Esophagus muscularis mucosa (tissue), 4 donors: ENCODE measurements around the gene TWSG1. TPM values are rescaled to one million over a fixed set of nuclear protein-coding genes. Genes with fewer than 3 reads are reported as not detected.

Experiments
- DNase-seq: peaks from one replicate; pipeline ENCODE4 v3.0.0-alpha.2; 2017; ENCODE audit errors: extremely low spot score
- H3K27ac ChIP-seq, 4 donors: fragments of 200-600 bp; sonication (generic); replicated peaks in 1 of 4; 1 replicate in 3 of 4; 2 replicates in 1 of 4; pipeline ENCODE4 v1.5.1; 2016 to 2019; ENCODE audit warnings: mild to moderate bottlenecking in 1 of 4
- H3K27me3 ChIP-seq, 4 donors: fragments of 200-600 bp; sonication (generic); one replicate each; pipeline versions ENCODE4 v1.5.1 to v1.6.0; 2016 to 2019
- H3K36me3 ChIP-seq, 4 donors: fragments of 200-600 bp; sonication (generic); one replicate each; pipeline ENCODE4 v1.5.1; 2016 to 2019
- H3K4me1 ChIP-seq, 4 donors: fragments of 200-600 bp; sonication (generic); one replicate each; pipeline ENCODE4 v1.5.1; 2016 to 2019
- H3K4me3 ChIP-seq, 4 donors: fragments of 200-600 bp; sonication (generic); 1 replicate in 2 of 4; 2 replicates in 2 of 4; pipeline ENCODE4 v1.5.1; 2016 to 2019; ENCODE audit warnings: mild to moderate bottlenecking in 4 of 4, moderate library complexity in 1 of 4
- H3K9me3 ChIP-seq, 4 donors: fragments of 200-600 bp; sonication (generic); 1 replicate in 3 of 4; 2 replicates in 1 of 4; pipeline ENCODE4 v1.5.1; 2016 to 2019
- CTCF ChIP-seq, 3 experiments: fragments of 200-600 bp in 2 of 3; fragments of 450-650 bp in 1 of 3; sonication (generic) in 2 of 3; IDR thresholded peaks; one replicate each; pipeline ENCODE4 v1.5.1; 2017 to 2019; ENCODE audit warnings: antibody characterized with exemption in 3 of 3, mild to moderate bottlenecking in 2 of 3, moderate library complexity in 1 of 3
- EP300 ChIP-seq: sonication (generic); formaldehyde crosslinking; IDR thresholded peaks from one replicate; pipeline ENCODE4 v1.6.1; 2017; ENCODE audit warnings: antibody characterized with exemption
- POLR2A ChIP-seq: fragments of 450-650 bp; IDR thresholded peaks from one replicate; pipeline ENCODE4 v1.6.1; 2017; ENCODE audit warnings: antibody characterized with exemption, moderate library complexity, mild to moderate bottlenecking, low read depth
- POLR2AphosphoS5 ChIP-seq, 2 donors: sonication (generic); formaldehyde crosslinking; IDR thresholded peaks; one replicate each; pipeline ENCODE4 v1.6.1; 2017; ENCODE audit warnings: antibody characterized with exemption in 2 of 2
- WGBS: methylation state at CpG from one replicate; pipeline ENCODE4 v1.1.5; 2018; 5-methylcytosine and 5-hydroxymethylcytosine counted together
- intact Hi-C: fragments of 100-400 bp; cut with DNase I; formaldehyde crosslinking; loops from one replicate; pipeline ENCODE4 v1.15.1; 2023
- total RNA-seq, 4 donors: library from RNA; depleted of rRNA; stranded (reverse); fragments of >200 nt; gene quantifications; one replicate each; pipeline versions ENCODE4 v1.1.0 to v1.2.1, GENCODE V29; 2016

TWSG1 gene
- total RNA-seq, 4 donors from 2014 or later: 88.1 to 131 (median 101) TPM

GRCh38 chr18:9416563-9417072 lies 82.0 kb downstream of the TWSG1 start:
- no peak for DNase-seq
- 40% methylated on average over 6 of the region's 6 CpGs for WGBS
- H3K4me3 ChIP-seq: peak overlapping the region; percentile 29 to 47 (median 38)

GRCh38 chr18:9417073-9417851 lies 82.7 kb downstream of the TWSG1 start:
- H3K4me1 ChIP-seq: peaks cover 7 to 25% (median 23%) of the 10 kb centered on the region in 4 donors
- H3K4me3 ChIP-seq: peak overlapping the region; percentile 29 to 47 (median 38)
- peak; percentile 83 for DNase-seq
- intact Hi-C loops: loop anchor here (10.0 kb wide), 1 partner anchor 62 kb away; no protein-coding TSS in a partner anchor
- H3K27me3 ChIP-seq: no peaks in the 10 kb centered on the region
- 37% methylated on average over 18 of the region's 18 CpGs for WGBS
- H3K36me3 ChIP-seq: no peaks in the 10 kb centered on the region
- H3K9me3 ChIP-seq: no peaks in the 10 kb centered on the region
- TF ChIP-seq CTCF (IDR thresholded peaks at IDR 0.05) (no peak), POLR2AphosphoS5 (IDR thresholded peaks at IDR 0.05) (peak in 1 of 2 donors; percentile 15)
- H3K27ac ChIP-seq: peak overlapping the region; percentile 56 to 72 (median 66)

More at GRCh38 chr18:9416563-9417072, 82.0 kb downstream of the TWSG1 start:
- Histone ChIP-seq H3K27me3 (no peaks in the 10 kb centered on the region), H3K4me1 (peaks cover 7 to 25% (median 23%) of the 10 kb centered on the region in 4 donors), H3K9me3 (no peaks in the 10 kb centered on the region), H3K27ac (peak overlapping the region; percentile 56 to 72 (median 66)), H3K36me3 (no peaks in the 10 kb centered on the region)
- intact Hi-C loops: loop anchor here (10.0 kb wide), 1 partner anchor 62 kb away; no protein-coding TSS in a partner anchor
- TF ChIP-seq POLR2AphosphoS5 (IDR thresholded peaks at IDR 0.05): no peak
- TF ChIP-seq CTCF (IDR thresholded peaks at IDR 0.05): no peak
- TF ChIP-seq EP300: no peak
- no peak for TF ChIP-seq POLR2A

GRCh38 chr18:9418047-9418690 lies 83.6 kb downstream of the TWSG1 start:
- Histone ChIP-seq H3K4me1 (peaks cover 7 to 25% (median 23%) of the 10 kb centered on the region in 4 donors), H3K4me3 (no peak overlapping the region), H3K9me3 (no peaks in the 10 kb centered on the region), H3K27ac (no peak overlapping the region), H3K36me3 (no peaks in the 10 kb centered on the region), H3K27me3 (no peaks in the 10 kb centered on the region)
- peak; percentile 86 for DNase-seq
- 93% methylated on average over 6 of the region's 6 CpGs for WGBS
- TF ChIP-seq POLR2A: no peak
- TF ChIP-seq EP300: no peak
- TF ChIP-seq CTCF (IDR thresholded peaks at IDR 0.05): no peak
- TF ChIP-seq POLR2AphosphoS5 (IDR thresholded peaks at IDR 0.05): no peak
- intact Hi-C loops: loop anchor here (10.0 kb wide), 1 partner anchor 63 kb away; no protein-coding TSS in a partner anchor

- peak; percentile 60 for DNase-seq
- 81% methylated on average over 5 of the region's 5 CpGs for WGBS
- Histone ChIP-seq H3K27me3 (no peaks in the 10 kb centered on the region), H3K9me3 (no peaks in the 10 kb centered on the region), H3K4me3 (no peak overlapping the region), H3K4me1 (peaks cover 7 to 25% (median 23%) of the 10 kb centered on the region in 4 donors), H3K27ac (no peak overlapping the region), H3K36me3 (no peaks in the 10 kb centered on the region)
- intact Hi-C loops: loop anchor here (10.0 kb wide), 1 partner anchor 65 kb away; no protein-coding TSS in a partner anchor
- TF ChIP-seq CTCF (IDR thresholded peaks at IDR 0.05): no peak
- TF ChIP-seq POLR2AphosphoS5 (IDR thresholded peaks at IDR 0.05): no peak
- no peak for TF ChIP-seq POLR2A
- TF ChIP-seq EP300: no peak
These were observed 85.5 kb downstream of the TWSG1 start for GRCh38 chr18:9419956-9420631.
